Stomach (tissue), 4 donors: Measurements from ENCODE around the gene TREML1.

Source experiments
- EP300 ChIP-seq: sonication (generic); formaldehyde crosslinking; IDR thresholded peaks from one replicate; pipeline ENCODE4 v1.6.1; 2017; ENCODE audit warnings: antibody characterized with exemption
- POLR2A ChIP-seq, 4 donors: fragments of 450-650 bp; IDR thresholded peaks; one replicate each; pipeline ENCODE4 v1.6.1; 2016; ENCODE audit warnings: antibody characterized with exemption in 4 of 4, control low read depth in 2 of 4, mild to moderate bottlenecking in 1 of 4, moderate library complexity in 1 of 4
- POLR2AphosphoS5 ChIP-seq, 3 donors: sonication (generic); formaldehyde crosslinking; IDR thresholded peaks; one replicate each; pipeline ENCODE4 v1.6.1; 2016; ENCODE audit warnings: antibody characterized with exemption in 3 of 3
- TF ChIP-seq, protein P1 (sequence below), 7 experiments: fragments of 450-650 bp in 4 of 7; fragments of 200-600 bp in 3 of 7; sonication (generic) in 3 of 7; IDR thresholded peaks; one replicate each; pipeline ENCODE4 v1.5.1; 2016 to 2019; ENCODE audit warnings: antibody characterized with exemption in 7 of 7, control low read depth in 2 of 7, mild to moderate bottlenecking in 1 of 7

DNA sequence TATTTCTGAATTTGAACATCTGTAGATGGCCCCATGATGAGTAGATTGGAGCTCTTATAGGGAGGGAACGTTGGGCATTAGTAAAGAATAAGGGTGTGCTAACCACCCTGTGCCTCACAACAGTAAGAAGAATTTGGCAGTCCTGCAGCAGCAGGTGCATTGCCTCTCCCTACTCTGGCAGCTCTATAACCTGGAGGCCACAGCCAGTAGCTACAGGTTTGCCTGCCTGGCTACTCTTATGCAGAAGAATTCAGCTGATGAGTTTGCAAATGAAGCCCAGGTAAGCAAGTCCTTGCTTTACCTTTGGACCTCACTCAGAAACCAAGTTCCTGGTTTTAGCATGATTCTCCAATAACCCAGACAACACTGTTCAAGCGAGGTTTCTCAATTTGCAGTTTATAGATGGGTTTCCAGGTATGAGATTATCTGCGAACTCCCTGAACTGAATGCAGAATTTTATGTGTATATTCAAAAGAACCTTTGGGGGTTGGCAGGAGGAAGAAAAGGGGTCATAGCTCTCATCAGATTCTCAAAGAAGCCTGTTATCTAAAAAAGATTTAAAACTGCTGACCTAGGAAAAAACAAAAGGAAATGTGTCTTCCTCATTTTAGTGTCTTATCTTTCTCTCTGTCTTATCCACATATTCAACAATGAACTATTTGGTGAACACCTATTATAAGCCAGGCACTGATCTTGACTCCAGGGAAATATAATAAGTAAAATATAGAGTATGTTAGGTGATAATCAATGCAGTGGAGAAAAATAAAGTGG is 18.9 kb downstream of the TREML1 start:
- TF ChIP-seq, protein P1, sequence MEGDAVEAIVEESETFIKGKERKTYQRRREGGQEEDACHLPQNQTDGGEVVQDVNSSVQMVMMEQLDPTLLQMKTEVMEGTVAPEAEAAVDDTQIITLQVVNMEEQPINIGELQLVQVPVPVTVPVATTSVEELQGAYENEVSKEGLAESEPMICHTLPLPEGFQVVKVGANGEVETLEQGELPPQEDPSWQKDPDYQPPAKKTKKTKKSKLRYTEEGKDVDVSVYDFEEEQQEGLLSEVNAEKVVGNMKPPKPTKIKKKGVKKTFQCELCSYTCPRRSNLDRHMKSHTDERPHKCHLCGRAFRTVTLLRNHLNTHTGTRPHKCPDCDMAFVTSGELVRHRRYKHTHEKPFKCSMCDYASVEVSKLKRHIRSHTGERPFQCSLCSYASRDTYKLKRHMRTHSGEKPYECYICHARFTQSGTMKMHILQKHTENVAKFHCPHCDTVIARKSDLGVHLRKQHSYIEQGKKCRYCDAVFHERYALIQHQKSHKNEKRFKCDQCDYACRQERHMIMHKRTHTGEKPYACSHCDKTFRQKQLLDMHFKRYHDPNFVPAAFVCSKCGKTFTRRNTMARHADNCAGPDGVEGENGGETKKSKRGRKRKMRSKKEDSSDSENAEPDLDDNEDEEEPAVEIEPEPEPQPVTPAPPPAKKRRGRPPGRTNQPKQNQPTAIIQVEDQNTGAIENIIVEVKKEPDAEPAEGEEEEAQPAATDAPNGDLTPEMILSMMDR (IDR thresholded peaks at IDR 0.05) = no peak
- TF ChIP-seq POLR2A (IDR thresholded peaks at IDR 0.05) (no peak), EP300 (no peak), POLR2AphosphoS5 (IDR thresholded peaks at IDR 0.05) (no peak)
